ENCODE data around the gene SPATA31D3. TPM values are rescaled to one million over a fixed set of nuclear protein-coding genes. Genes with fewer than 3 reads are reported as not detected.
"Not testable (repeated sequence)": the region's sequence is repeated elsewhere in the genome, so short reads cannot be mapped to it uniquely, and the experiment has no call there.

The SPATA31D3 gene
- total RNA-seq, 4 donors from 2014 or later, result not detected

DNA sequence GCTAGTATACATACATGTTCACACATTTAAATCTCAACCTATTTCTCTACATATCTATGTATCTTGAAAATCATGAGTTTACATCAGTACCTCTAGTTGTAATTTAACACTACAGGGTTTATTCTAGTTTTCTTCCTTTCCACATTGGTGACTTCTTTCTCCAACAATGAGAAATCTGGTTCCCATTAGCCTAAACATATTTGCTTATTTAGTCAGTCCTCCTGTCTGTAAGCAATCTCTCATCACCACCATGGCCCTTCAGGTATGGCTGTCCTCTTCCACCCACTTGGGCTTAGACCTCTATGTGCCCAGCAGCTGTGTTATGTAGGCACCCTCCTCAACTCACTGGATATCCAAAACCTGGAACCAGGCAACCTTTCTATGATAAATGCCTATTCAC is 37.3 kb downstream of the SPATA31D3 start:
- Histone ChIP-seq H3K27ac (no peak overlapping the region), H3K4me3 (no peak overlapping the region), H3K9me3 (no peaks in the 10 kb centered on the region), H3K27me3 (no peaks in the 10 kb centered on the region), H3K4me1 (no peaks in the 10 kb centered on the region), H3K36me3 (no peaks in the 10 kb centered on the region)
- TF ChIP-seq EP300 (IDR thresholded peaks at IDR 0.05), result no peak
- TF ChIP-seq, protein P1, sequence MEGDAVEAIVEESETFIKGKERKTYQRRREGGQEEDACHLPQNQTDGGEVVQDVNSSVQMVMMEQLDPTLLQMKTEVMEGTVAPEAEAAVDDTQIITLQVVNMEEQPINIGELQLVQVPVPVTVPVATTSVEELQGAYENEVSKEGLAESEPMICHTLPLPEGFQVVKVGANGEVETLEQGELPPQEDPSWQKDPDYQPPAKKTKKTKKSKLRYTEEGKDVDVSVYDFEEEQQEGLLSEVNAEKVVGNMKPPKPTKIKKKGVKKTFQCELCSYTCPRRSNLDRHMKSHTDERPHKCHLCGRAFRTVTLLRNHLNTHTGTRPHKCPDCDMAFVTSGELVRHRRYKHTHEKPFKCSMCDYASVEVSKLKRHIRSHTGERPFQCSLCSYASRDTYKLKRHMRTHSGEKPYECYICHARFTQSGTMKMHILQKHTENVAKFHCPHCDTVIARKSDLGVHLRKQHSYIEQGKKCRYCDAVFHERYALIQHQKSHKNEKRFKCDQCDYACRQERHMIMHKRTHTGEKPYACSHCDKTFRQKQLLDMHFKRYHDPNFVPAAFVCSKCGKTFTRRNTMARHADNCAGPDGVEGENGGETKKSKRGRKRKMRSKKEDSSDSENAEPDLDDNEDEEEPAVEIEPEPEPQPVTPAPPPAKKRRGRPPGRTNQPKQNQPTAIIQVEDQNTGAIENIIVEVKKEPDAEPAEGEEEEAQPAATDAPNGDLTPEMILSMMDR (IDR thresholded peaks at IDR 0.05), result no peak
- no peak for TF ChIP-seq POLR2AphosphoS5 (IDR thresholded peaks at IDR 0.05)
- TF ChIP-seq POLR2A (IDR thresholded peaks at IDR 0.05), result no peak
- no peak for ATAC-seq

DNA sequence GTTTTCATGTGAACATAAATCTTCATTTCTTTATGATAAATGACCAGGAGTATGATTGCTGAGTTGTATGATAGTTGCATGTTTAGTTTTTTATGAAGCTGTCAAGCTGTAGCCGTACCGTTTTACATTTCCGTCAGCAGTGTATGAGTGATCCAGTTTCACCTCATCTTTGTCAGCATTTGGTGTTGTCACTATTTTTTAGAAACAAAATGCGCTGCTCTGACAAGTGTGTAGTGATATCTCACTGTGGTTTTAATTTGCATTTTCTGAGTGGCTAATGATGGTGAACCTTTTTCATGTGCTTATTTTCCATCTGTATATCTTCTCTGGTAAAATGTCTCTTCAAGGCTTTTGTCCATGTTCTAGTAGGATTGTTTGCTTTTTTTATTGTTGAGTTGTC is 38.6 kb downstream of the SPATA31D3 start:
- 81 to 84% methylated on average over 4 of the region's 4 CpGs for WGBS, 2 donors (ENCODE audit: low coverage in 1 of 2)
- H3K27me3 ChIP-seq, result no peaks in the 10 kb centered on the region
- ATAC-seq, result no peak
- H3K36me3 ChIP-seq, result no peaks in the 10 kb centered on the region
- H3K4me3 ChIP-seq, result no peak overlapping the region
- TF ChIP-seq POLR2AphosphoS5 (IDR thresholded peaks at IDR 0.05) (no peak), EP300 (IDR thresholded peaks at IDR 0.05) (no peak), POLR2A (IDR thresholded peaks at IDR 0.05) (no peak)
- TF ChIP-seq, protein P1 (IDR thresholded peaks at IDR 0.05), result no peak
- no peak overlapping the region for H3K27ac ChIP-seq
- H3K4me1 ChIP-seq, result no peaks in the 10 kb centered on the region
- H3K9me3 ChIP-seq, result no peaks in the 10 kb centered on the region

DNA sequence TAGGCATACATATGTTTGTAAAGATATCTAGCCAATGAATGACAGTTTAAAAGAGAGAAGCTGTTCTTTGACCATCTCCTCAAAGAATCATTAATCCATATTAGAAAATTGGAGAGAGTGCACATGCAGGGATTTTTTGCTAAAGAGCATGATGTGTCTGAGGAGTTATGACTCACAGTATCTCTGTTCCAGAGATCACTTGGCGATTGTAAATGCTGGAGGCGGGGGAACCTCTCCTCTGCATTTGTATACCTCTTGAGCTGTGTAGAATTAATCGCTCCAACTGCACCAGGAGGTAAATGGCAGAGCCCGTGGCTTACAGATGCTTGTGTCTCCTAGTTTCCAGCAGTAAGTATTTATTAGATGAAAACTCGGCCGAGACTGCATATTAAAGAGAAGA is 41.6 kb downstream of the SPATA31D3 start:
- WGBS, 2 donors (ENCODE audit: low coverage in 1 of 2), result 54 to 86% methylated on average over 4 to 6 of the region's 6 CpGs
- no peak for ATAC-seq
- H3K27ac ChIP-seq, result no peak overlapping the region

DNA sequence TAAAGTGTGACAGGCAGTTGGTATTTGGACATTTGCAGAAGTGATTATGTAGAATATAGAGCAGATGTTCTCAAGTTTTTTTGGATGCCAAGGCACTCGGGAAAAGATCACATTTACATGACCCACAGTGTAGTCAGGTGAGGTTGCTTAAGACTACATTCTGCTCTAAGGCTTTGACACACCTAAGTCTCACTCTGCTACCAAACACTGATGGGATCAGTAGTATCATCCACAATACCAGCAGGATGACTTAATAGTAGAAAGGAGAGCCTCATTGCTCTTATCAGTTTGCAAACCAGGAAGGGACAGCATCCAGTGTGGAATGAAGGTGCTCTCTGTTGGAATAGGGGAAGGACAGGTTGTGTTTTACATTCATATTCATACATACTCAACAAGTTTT is 42.8 kb downstream of the SPATA31D3 start:
- no peaks in the 10 kb centered on the region for H3K4me1 ChIP-seq
- TF ChIP-seq EP300 (IDR thresholded peaks at IDR 0.05), result no peak
- TF ChIP-seq, protein P1 (IDR thresholded peaks at IDR 0.05), result no peak
- no peak for TF ChIP-seq POLR2A (IDR thresholded peaks at IDR 0.05)
- TF ChIP-seq POLR2AphosphoS5 (IDR thresholded peaks at IDR 0.05), result no peak
- no peaks in the 10 kb centered on the region for H3K27me3 ChIP-seq
- no peaks in the 10 kb centered on the region for H3K36me3 ChIP-seq
- no peak overlapping the region for H3K4me3 ChIP-seq
- no peak for ATAC-seq
- no peaks in the 10 kb centered on the region for H3K9me3 ChIP-seq
- H3K27ac ChIP-seq, result no peak overlapping the region
- WGBS, 2 donors (ENCODE audit: low coverage in 1 of 2), result 71 to 86% methylated on average over 1 of the region's 1 CpG

More for the DNA sequence above, 41.6 kb downstream of the SPATA31D3 start:
- Histone ChIP-seq H3K4me3 (no peak overlapping the region), H3K27me3 (no peaks in the 10 kb centered on the region), H3K9me3 (no peaks in the 10 kb centered on the region), H3K4me1 (no peaks in the 10 kb centered on the region), H3K36me3 (no peaks in the 10 kb centered on the region)
- TF ChIP-seq POLR2AphosphoS5 (IDR thresholded peaks at IDR 0.05), result no peak
- no peak for TF ChIP-seq EP300 (IDR thresholded peaks at IDR 0.05)
- no peak for TF ChIP-seq POLR2A (IDR thresholded peaks at IDR 0.05)
- TF ChIP-seq, protein P1 (IDR thresholded peaks at IDR 0.05), result no peak

DNA sequence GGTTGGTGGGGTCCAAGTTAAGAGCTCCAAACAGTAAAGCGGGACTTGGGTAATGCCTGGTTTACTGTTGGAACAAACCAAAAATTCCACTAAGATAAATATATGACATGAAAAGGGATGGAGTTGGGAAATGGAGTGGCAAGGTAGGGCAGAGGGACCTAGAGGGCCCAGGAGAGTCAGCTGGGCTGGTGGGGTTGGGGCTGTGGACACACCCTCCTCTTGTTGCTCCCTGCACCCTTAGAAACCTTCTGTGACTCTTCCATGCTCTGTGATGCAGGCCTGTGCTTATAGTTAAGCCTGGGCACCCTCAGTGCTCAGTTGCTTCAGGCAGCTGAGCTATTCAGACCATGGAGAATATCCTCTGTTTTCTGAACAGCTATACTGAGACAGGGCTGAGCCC is 45.2 kb downstream of the SPATA31D3 start, which contains the start of gene SPATA31D1:
Gene SPATA31D1, plus strand, starts transcription at position 301 of the 400 bp plus-strand sequence. Its CDS starts 47 bp downstream, at position 348.
- H3K4me3 ChIP-seq, H3K36me3 ChIP-seq, ATAC-seq, H3K27ac ChIP-seq, H3K27me3 ChIP-seq, H3K9me3 ChIP-seq, H3K4me1 ChIP-seq: not testable (repeated sequence)
- WGBS, 2 donors (ENCODE audit: low coverage in 1 of 2), result 80 to 100% methylated on average over 1 of the region's 1 CpG

All from gastroesophageal sphincter (tissue), 4 donors.